Stimulated activated CD4-positive, alpha-beta T cell treated with anti-CD3 and anti-CD28 coated beads, Interleukin-15, amount 100 ng/mL, for 1 hour (primary cell): Measurements from ENCODE around the gene CLIC6.

Experiments
- DNase-seq, 2 donors: peaks; one replicate each; pipeline ENCODE4 v3.0.0-alpha.2; 2020; ENCODE audit warnings: low read depth in 1 of 2, low spot score in 1 of 2

CLIC6 gene

GRCh38 chr21:34668803-34669148 lies at the start of gene CLIC6:
CLIC6 (plus strand) TSS chr21:34668994; CDS start chr21:34669389, 395 bp downstream.
- DNase-seq = no peak

GRCh38 chr21:34619841-34620665 lies 48.7 kb upstream of the CLIC6 start:
- DNase-seq = no peak

DNA sequence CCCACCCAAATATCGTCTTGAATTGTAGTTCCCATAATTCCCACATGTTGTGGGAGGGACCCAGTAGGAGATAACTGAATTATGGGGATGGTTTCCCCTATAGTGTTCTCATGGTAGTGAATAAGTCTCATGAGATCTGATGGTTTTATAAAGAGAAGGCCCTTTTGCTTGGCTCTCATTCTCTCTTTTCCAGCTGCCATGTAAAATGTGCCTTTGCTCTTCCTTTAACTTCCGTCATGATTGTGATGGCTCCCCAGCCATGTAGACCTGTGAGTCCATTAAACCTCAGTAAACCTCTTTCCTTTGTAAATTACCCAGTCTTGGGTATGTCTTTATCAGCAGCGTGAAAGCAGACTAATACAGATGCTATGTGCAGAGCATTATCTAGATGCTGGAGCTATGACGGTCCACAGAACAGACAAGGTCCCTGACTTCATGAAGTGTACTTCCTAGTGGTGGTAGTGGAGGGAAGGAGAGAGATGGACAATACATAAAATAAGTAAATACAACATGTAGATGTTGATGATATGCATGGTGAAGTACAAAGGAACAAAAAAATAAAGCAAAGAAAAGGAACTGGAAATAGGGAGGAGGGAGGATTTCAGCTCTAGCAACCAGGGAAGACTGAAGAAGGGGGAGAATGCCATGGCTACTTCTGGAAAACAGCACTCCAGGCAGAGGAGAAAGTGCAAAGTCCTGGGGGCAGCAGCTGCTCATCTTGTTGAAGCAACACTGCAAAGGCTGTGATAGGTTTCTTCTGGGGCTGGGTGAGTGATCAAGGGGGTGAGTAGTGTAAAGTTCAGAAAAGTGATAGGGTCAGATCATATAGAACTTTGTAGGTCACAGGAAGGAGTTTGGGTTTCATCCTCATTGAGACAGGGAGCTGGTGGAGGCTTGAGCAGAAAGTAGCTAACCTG lies 47.1 kb upstream of the CLIC6 start:
- DNase-seq = no peak

DNA sequence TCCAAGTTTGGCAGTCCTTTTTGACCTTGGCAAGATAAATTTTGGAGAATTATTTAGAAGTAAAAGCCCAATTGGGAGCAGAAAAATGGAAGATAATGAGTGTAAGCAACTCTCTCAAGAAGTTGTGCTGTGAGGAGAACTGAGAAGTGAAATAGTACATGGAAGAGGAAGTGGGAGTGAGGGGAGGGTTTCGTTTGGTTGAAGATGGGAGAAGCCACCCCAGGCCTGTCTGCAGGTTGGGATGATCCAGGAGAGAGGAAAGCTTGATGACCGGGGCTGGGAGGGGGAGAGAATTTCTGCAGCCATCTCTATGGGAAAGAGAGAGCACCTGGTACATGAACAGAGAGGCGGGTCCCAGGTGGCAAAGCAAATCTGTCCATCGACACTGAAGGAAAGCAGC lies 45.3 kb upstream of the CLIC6 start:
- DNase-seq = no peak

GRCh38 chr21:34625030-34625593 lies 43.7 kb upstream of the CLIC6 start:
- DNase-seq = no peak

DNA sequence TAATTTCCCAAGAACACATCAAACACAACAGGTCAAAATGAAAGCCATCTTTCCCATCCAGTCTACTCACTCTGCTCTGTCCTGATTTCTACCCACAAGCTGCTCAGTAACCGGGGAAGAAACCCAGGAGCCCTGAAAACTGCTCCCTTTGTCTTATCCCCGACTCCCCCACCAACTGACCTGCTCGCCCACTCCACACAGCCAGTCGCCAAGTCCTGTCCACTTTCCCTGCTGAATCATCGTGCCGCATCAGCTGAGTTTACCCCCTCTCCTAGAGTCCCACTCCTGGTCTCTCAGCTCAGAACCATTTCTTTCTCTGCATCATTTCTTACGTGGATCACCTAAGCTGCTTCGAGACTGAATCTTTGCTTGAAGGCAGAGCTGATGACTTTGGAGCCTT lies 42.7 kb upstream of the CLIC6 start:
- no peak for DNase-seq

GRCh38 chr21:34630536-34631143 lies 38.2 kb upstream of the CLIC6 start:
- DNase-seq = no peak

GRCh38 chr21:34632498-34632897 lies 36.3 kb upstream of the CLIC6 start:
- DNase-seq = no peak

DNA sequence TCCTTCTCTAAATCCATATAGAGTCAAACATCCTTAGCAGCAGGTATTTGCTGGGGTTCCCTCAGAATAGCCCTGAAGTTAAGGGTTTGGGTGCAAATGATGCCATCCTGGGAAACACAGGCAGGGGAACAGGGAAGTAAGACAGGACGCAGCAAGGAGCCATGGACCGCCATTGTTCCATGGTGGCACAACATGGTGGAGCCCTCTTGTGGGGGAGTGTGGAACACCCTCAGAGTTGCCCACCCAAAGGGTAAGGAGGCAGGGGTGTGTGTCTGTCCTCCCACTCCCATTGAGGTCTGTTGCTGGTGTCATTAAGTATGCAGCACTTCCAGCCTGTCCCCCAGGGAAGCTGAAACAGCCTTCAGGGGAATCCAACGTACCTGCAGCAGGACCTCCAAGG lies 33.5 kb upstream of the CLIC6 start:
- DNase-seq = no peak

DNA sequence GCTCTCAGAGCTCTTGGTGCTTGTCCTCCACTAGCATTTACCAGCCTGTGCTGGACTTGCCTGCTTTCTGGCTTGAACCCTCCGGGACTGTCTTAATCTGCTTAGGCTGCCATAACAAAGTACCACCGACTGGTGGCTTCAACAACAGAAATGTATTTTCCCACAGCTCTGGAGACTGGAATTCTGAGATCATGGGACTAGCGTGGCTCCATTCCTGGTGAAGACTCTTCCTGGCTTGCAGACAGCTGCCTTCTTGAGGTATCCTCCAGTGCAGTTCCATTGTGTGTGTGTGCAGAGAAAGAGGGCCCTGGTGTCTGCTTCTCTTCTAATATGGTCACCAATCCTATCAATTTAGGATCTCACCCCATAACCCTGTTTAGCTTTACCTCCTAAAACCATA lies 31.8 kb upstream of the CLIC6 start:
- DNase-seq = no peak

- DNase-seq = no peak
Measured at GRCh38 chr21:34639250-34639649, 29.5 kb upstream of the CLIC6 start.

GRCh38 chr21:34639882-34640788 lies 28.7 kb upstream of the CLIC6 start:
- no peak for DNase-seq

DNA sequence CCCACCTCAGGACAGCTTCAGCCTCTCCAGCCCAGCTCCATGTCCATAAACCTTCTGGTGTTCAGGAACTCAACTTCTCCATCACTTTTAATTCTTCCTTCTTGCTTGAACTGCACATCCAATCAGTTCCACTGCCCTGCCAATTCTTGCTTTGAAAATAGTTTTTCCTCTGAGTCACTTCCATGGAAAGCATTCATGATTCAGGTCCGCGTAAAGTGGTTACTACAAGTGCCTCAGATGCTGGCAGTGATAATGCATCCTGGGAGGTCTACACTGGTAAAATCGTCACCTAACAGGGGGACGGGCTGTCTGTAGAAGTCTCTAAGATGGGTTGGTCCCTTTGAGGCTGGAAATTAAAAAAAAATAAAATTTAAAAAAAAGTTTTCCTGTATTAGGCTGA lies 27.9 kb upstream of the CLIC6 start:
- DNase-seq = no peak

GRCh38 chr21:34642211-34643075 lies 26.4 kb upstream of the CLIC6 start:
- DNase-seq = no peak

GRCh38 chr21:34644825-34645224 lies 24.0 kb upstream of the CLIC6 start:
- DNase-seq = no peak

DNA sequence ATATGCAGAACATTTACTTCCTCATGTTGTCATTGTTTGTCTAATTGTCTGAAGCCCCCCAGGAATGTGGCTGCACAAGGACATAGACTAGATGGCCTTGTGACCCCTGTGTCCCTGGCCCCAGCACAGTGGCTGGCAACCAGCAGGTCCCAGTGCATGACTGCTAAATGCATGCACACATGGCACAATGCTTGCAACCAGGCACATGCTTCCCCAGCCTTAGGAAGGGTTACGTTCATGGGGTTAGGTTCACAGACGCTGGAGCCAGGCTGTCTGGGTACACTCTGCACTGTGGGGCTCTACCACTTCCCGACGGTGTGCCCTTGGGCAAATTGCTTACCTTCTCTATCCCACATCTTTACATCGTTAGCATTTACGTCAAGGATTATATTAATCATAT lies 21.2 kb upstream of the CLIC6 start:
- DNase-seq = no peak

DNA sequence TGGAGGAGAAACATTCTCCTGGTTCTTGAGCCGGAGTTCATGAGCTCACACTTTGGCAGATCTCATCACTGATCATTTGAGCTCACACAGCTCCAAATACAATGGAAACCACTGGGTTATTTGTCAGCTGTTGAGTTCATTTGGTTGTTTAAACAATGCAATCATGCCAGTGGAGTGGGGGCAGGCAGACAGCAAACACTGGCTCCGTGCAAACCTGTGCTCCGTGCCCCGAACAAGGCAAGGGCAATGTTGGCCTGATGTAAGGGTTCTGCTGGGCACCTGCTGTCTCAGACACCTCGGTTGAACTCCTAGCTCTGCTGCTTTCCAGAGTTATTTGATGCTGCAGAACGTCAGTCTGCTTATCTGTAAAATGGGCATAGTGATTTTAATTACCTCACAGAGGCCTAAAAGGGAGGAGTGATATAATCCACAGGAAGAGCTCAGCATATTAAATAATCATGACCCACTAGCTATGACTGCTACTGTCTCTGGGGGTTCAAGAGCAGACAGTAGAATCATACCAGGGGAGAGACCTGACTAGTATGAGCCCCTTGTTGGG lies 20.0 kb upstream of the CLIC6 start:
- no peak for DNase-seq

DNA sequence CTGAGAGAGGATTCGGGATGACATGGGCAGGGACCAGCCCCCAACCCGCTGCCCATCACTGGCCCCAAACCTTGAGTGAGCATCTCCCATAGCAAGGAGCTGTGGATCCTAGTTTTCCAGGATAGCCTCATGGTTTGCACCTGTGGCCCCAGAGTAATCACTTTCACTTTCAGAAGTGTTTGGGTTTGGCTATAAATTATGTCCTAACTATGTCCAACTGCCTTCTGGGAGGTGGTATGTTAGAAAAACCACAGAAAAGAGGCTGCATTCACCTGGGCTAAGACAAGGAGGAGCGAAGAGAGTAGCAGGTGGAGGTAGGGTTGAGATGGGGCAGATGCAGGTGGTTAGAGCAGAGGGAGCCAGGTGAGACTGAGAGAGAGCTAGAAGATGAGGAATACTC lies 19.4 kb upstream of the CLIC6 start:
- DNase-seq = no peak

DNA sequence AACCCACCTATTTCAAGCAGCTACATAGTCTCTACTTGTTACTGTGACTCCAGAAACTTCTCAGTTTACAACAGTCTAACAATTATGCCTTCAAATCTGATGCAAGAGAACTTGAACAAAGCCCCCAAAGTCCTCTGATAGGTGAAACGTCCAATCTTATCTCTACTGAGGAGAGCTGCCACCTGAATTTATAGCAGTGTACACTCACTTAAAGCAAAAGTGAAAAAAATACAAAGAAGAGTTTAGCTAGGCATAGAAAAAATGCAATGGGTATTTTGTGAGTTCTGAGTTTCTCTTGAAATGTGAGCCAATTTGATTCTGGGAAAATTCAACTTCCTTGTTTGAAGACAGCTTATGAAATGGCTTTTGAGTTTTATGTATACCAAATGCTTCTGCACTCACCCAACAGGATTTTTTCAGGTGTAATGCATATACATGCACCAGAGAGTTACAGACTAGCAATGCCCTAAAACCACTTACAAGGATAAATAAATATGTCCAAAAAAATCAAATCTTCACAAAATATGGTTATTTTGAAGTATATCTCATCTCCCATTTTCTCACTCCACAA lies 17.8 kb upstream of the CLIC6 start:
- no peak for DNase-seq
